ENCODE results near the gene SHROOM4. TPM values are rescaled to one million over a fixed set of nuclear protein-coding genes. Genes with fewer than 3 reads are reported as not detected.

The SHROOM4 gene
- total RNA-seq, 1 donor from 2014 or later, result 33.2 TPM

DNA sequence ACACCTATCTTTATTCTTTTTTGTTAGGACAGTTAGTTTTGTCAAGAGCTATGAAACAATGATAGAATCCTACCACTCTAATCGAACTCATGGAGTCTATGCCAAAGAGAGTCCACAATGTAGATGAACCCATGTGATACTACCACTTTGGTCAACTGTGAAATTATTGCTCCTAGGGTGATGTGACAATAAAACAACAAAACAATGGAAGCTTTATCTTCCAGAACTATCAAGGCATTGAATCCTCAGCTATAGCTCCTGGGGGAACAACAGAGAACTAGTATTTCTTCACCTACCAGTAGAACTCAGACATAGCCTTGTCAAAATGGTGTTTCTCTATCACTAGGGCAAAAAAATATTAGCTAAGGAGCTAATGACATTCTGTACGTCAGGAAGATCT, 62.9 kb downstream of the SHROOM4 start:
- H3K27ac ChIP-seq, result no peak overlapping the region
- no peaks in the 10 kb centered on the region for H3K4me1 ChIP-seq
- intact Hi-C loops (cut with DNase I), result loop anchor here (10.0 kb wide), 1 partner anchor 144 kb away; no protein-coding TSS in a partner anchor
- H3K27me3 ChIP-seq (ENCODE audit: low read depth), result no peaks in the 10 kb centered on the region
- no peak for DNase-seq
- no peak overlapping the region for H3K4me3 ChIP-seq
- TF ChIP-seq, protein P1, sequence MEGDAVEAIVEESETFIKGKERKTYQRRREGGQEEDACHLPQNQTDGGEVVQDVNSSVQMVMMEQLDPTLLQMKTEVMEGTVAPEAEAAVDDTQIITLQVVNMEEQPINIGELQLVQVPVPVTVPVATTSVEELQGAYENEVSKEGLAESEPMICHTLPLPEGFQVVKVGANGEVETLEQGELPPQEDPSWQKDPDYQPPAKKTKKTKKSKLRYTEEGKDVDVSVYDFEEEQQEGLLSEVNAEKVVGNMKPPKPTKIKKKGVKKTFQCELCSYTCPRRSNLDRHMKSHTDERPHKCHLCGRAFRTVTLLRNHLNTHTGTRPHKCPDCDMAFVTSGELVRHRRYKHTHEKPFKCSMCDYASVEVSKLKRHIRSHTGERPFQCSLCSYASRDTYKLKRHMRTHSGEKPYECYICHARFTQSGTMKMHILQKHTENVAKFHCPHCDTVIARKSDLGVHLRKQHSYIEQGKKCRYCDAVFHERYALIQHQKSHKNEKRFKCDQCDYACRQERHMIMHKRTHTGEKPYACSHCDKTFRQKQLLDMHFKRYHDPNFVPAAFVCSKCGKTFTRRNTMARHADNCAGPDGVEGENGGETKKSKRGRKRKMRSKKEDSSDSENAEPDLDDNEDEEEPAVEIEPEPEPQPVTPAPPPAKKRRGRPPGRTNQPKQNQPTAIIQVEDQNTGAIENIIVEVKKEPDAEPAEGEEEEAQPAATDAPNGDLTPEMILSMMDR (IDR thresholded peaks at IDR 0.05), result no peak
- no peaks in the 10 kb centered on the region for H3K9me3 ChIP-seq
- ATAC-seq, result no peak
- H3K36me3 ChIP-seq, result no peaks in the 10 kb centered on the region

DNA sequence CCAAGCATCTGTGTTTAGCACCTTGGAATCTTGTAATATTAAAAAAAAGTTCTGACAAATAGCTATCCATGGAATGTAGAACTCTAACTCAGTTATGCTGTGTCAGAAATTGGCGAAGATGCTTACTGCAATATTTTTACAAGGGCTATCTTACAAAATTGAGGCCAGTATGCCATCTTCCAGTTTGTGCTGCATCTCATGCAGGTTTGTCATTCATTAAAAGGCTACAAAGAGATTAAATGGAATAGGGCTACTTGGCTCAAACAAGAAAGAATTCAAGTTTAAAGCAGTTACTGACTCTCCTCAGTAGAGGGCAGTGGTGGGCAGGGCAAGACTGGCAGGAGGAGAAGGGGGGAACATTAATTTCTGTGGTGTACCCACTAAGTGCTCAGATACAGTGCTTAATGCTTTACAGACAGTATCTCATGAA, 66.5 kb downstream of the SHROOM4 start:
- no peaks in the 10 kb centered on the region for H3K36me3 ChIP-seq
- peak in 1 of 2 donors; percentile 78 for ATAC-seq
- TF ChIP-seq, protein P1 (IDR thresholded peaks at IDR 0.05), result peak; percentile 50
- no peak overlapping the region for H3K4me3 ChIP-seq
- DNase-seq, result no peak
- intact Hi-C loops (cut with DNase I), result no loop called here
- H3K9me3 ChIP-seq, result no peaks in the 10 kb centered on the region
- H3K27ac ChIP-seq, result no peak overlapping the region
- no peaks in the 10 kb centered on the region for H3K27me3 ChIP-seq (ENCODE audit: low read depth)
- no peaks in the 10 kb centered on the region for H3K4me1 ChIP-seq

DNA sequence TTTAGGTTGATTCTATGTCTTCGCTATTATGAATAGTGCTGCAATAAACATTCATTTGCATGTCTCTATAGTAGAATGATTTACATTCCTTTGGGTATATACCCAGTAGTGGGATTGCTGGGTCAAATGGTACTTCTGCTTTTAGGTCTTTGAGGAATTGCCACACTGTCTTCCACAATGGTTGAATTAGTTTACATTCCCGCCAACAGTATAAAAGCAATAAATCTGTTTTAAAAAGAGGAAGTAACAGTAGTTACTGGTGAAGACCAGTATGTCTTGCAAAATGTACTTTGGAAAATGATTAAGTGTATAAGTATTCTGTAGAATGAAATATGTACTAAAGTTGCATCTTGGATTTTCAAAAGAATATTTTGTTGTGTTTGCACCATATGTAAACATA, 77.3 kb downstream of the SHROOM4 start:
- TF ChIP-seq, protein P1 (IDR thresholded peaks at IDR 0.05), result no peak
- intact Hi-C loops (cut with DNase I), result no loop called here
- no peak overlapping the region for H3K27ac ChIP-seq
- no peaks in the 10 kb centered on the region for H3K9me3 ChIP-seq
- H3K4me1 ChIP-seq, result no peaks in the 10 kb centered on the region
- H3K4me3 ChIP-seq, result no peak overlapping the region
- ATAC-seq (no peak), DNase-seq (no peak)
- no peaks in the 10 kb centered on the region for H3K36me3 ChIP-seq
- H3K27me3 ChIP-seq (ENCODE audit: low read depth), result no peaks in the 10 kb centered on the region

DNA sequence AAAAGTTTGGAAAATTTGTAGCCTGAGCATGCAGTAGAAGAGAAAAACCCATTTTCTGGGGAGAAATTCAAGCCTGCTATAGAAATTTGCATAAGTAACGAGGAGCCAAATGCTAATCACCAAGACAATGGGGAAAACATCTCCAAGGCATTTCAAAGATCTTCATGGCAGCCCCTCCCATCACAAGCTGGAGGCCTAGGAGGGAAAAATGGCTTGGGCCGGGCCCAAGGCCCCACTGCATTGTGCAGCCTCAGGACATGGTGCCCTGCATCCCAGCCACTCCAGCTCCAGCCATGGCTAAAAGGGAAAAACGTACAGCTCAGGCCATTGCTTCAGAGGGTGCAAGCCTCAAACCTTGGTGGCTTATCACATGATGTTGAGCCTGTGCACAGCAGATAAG, 87.7 kb downstream of the SHROOM4 start:
- Histone ChIP-seq H3K27ac (no peak overlapping the region), H3K4me1 (no peaks in the 10 kb centered on the region), H3K27me3 (ENCODE audit: low read depth) (no peaks in the 10 kb centered on the region), H3K4me3 (no peak overlapping the region), H3K9me3 (no peaks in the 10 kb centered on the region), H3K36me3 (no peaks in the 10 kb centered on the region)
- intact Hi-C loops (cut with DNase I), result no loop called here
- no peak for ATAC-seq
- no peak for DNase-seq
- TF ChIP-seq, protein P1 (IDR thresholded peaks at IDR 0.05), result no peak

DNA sequence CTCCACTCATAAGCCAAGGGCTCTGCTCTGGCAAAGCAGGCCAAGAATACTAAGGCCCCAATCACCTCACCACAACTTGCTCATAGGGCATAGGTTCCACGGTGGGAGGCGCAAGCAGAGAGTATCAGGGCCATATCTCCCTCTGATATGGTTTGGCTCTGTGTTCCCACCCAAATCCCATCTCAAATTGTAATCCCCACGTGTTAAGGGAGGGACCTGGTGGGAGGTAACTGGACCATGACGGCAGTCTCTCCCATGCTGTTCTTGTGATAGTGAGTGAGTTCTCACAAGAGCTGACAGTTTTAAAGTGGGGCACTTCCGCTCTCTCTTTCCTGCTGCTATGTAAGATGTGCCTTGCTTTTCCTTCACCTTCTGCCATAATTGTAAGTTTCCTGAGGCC, 88.7 kb downstream of the SHROOM4 start:
- no peaks in the 10 kb centered on the region for H3K36me3 ChIP-seq
- DNase-seq (no peak), ATAC-seq (no peak)
- no peak overlapping the region for H3K27ac ChIP-seq
- H3K4me1 ChIP-seq, result no peaks in the 10 kb centered on the region
- TF ChIP-seq, protein P1 (IDR thresholded peaks at IDR 0.05), result no peak
- intact Hi-C loops (cut with DNase I), result no loop called here
- no peak overlapping the region for H3K4me3 ChIP-seq
- H3K9me3 ChIP-seq, result no peaks in the 10 kb centered on the region
- H3K27me3 ChIP-seq (ENCODE audit: low read depth), result no peaks in the 10 kb centered on the region

DNA sequence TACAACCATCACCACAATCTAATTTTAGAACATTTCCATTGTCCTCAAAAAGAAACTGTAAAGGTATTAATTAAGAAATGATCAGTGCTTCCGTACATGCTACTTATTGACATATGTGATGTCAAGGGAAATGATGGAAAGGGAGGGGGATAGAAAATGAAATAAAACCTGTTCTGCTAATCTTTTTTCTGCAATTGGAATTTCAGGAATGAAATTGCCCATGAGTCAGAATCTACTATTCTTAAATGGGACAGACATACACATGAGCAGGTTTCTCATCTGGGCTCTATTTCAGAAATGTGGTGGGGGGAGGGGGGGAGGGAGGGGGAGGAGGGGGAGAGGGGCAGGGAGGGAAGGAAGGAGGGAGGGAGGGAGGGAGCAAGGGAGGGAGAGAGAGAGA, 91.0 kb downstream of the SHROOM4 start:
- Histone ChIP-seq H3K36me3 (no peaks in the 10 kb centered on the region), H3K4me1 (no peaks in the 10 kb centered on the region), H3K27me3 (ENCODE audit: low read depth) (no peaks in the 10 kb centered on the region), H3K9me3 (no peaks in the 10 kb centered on the region), H3K4me3 (no peak overlapping the region), H3K27ac (no peak overlapping the region)
- DNase-seq (no peak), ATAC-seq (no peak)
- TF ChIP-seq, protein P1 (IDR thresholded peaks at IDR 0.05), result no peak
- intact Hi-C loops (cut with DNase I), result no loop called here

Measured in lower lobe of right lung (tissue), 2 donors.